HCT116 (cell line): ENCODE data around the gene MMP17. TPM values are rescaled to one million over a fixed set of nuclear protein-coding genes. Genes with fewer than 3 reads are reported as not detected.

Experiments used
- ATAC-seq: fragments of 200-7000 bp; cut with Tn5 transposase; 2 replicates; pipeline ENCODE4 v1.9.1; 2020; ENCODE audit warnings: mild to moderate bottlenecking, moderate library complexity
- BruUV-seq: library from RNA; stranded (reverse); fragments of 400-500 nt; replicated peaks from 2 replicates; lab custom pipeline; 2021; lab: Mats Ljungman, UMichigan
- CTCF ChIA-PET: fragments of 300-600 bp; sonication (Branson Sonifier 250); formaldehyde crosslinking; loops from one replicate; lab custom pipeline; 2021; ENCODE audit warnings: antibody characterized with exemption; lab: Charles Lee
- POLR2A ChIA-PET: fragments of 300-600, 350-600 bp; sonication (Branson Sonifier 250); formaldehyde crosslinking; loops from one replicate; lab custom pipeline; 2021; ENCODE audit warnings: antibody characterized with exemption; lab: Charles Lee
- RAD21 ChIA-PET, 2 experiments: fragments of 300-600 bp; sonication (Branson Sonifier 250); formaldehyde crosslinking; loops; one replicate each; lab custom pipeline; 2023; ENCODE audit warnings: low total read pairs in 2 of 2; ENCODE audit not compliant: uncharacterized antibody in 2 of 2, unreplicated experiment in 2 of 2, low non-redundant PET in 1 of 2; lab: Charles Lee
- DNase-seq: peaks from one replicate; pipeline ENCODE4 v3.0.0-alpha.2; 2010; ENCODE audit warnings: low read depth, low spot score
- H2AFZ ChIP-seq: fragments of 200-600 bp; shearing (Covaris generic), sonication (generic); 2 replicates; pipeline ENCODE4 v1.6.1; 2017; ENCODE audit warnings: low read depth, mixed run types, mixed read lengths, antibody characterized with exemption, low read length; ENCODE audit not compliant: poor library complexity, severe bottlenecking
- H3K27ac ChIP-seq: 2 replicates; pipeline ENCODE4 v1.5.1; 2012; ENCODE audit warnings: low read depth, low read length
- H3K27me3 ChIP-seq: fragments of 200-600 bp; sonication (generic); 2 replicates; pipeline ENCODE4 v1.6.1; 2016; ENCODE audit warnings: mixed run types, low read length, mixed read lengths; ENCODE audit not compliant: insufficient read depth
- H3K36me3 ChIP-seq, 2 experiments: fragments of 200-500 bp in 1 of 2; fragments of 200-600 bp in 1 of 2; sonication (Bioruptor generic) in 1 of 2; sonication (generic) in 1 of 2; 2 replicates each; pipeline versions ENCODE4 v1.5.1 to v1.6.1; 2014 to 2016; ENCODE audit warnings: low read length in 2 of 2, inconsistent platforms in 1 of 2, mixed read lengths in 1 of 2, mixed run types in 1 of 2; ENCODE audit not compliant: insufficient read depth in 2 of 2, control insufficient read depth in 1 of 2
- H3K4me1 ChIP-seq, 2 experiments: fragments of 200-600 bp in 1 of 2; sonication (generic) in 1 of 2; 2 replicates each; pipeline versions ENCODE4 v1.5.1 to v1.6.1; 2012 to 2017; ENCODE audit warnings: low read length in 2 of 2, inconsistent platforms in 1 of 2, mild to moderate bottlenecking in 1 of 2, mixed read lengths in 1 of 2, mixed run types in 1 of 2, moderate library complexity in 1 of 2; ENCODE audit not compliant: insufficient read depth in 2 of 2, control insufficient read depth in 1 of 2
- H3K4me2 ChIP-seq: fragments of 200-600 bp; sonication (generic); 2 replicates; pipeline ENCODE4 v1.6.1; 2017; ENCODE audit warnings: mixed run types, low read length, mixed read lengths
- H3K4me3 ChIP-seq, 2 experiments: fragments of 200-600 bp in 1 of 2; sonication (generic) in 1 of 2; replicated peaks in 1 of 2; 2 replicates each; pipeline ENCODE4 v1.5.1; 2011 to 2016; ENCODE audit warnings: low read length in 2 of 2, control low read depth in 1 of 2, low read depth in 1 of 2, mild to moderate bottlenecking in 1 of 2, mixed read lengths in 1 of 2, mixed run types in 1 of 2
- H3K79me2 ChIP-seq: fragments of 200-600 bp; sonication (generic); 2 replicates; pipeline ENCODE4 v1.6.1; 2017; ENCODE audit warnings: mild to moderate bottlenecking, mixed run types, low read length, moderate library complexity, mixed read lengths; ENCODE audit not compliant: insufficient read depth
- H3K9ac ChIP-seq: fragments of 200-600 bp; sonication (generic); 2 replicates; pipeline ENCODE4 v1.6.1; 2016; ENCODE audit warnings: low read length, mixed read lengths
- H3K9me2 ChIP-seq: fragments of 200-600 bp; sonication (generic), shearing (Covaris generic); 2 replicates; pipeline ENCODE4 v1.6.1; 2017; ENCODE audit warnings: mixed run types, mild to moderate bottlenecking, moderate library complexity; ENCODE audit not compliant: insufficient read depth
- H3K9me3 ChIP-seq, 2 experiments: fragments of 200-500 bp in 1 of 2; fragments of 200-600 bp in 1 of 2; sonication (Bioruptor generic) in 1 of 2; sonication (generic) in 1 of 2; 2 replicates each; pipeline ENCODE4 v1.6.1; 2014 to 2017; ENCODE audit warnings: low read length in 2 of 2, mixed read lengths in 2 of 2, inconsistent platforms in 1 of 2, low read depth in 1 of 2, mild to moderate bottlenecking in 1 of 2, mixed run types in 1 of 2, moderate library complexity in 1 of 2; ENCODE audit not compliant: control insufficient read depth in 1 of 2, insufficient read depth in 1 of 2
- H4K20me1 ChIP-seq: fragments of 200-600 bp; sonication (generic), shearing (Covaris generic); 2 replicates; pipeline ENCODE4 v1.6.1; 2017; ENCODE audit warnings: mixed run types, mild to moderate bottlenecking, moderate library complexity; ENCODE audit not compliant: insufficient read depth
- ELF1 ChIP-seq: IDR thresholded peaks from 2 replicates; pipeline ENCODE4 v1.6.1; 2012; ENCODE audit warnings: low read depth, borderline replicate concordance
- EZH2phosphoT487 ChIP-seq: fragments of 200-600 bp; IDR thresholded peaks from 2 replicates; pipeline ENCODE4 v1.6.1; 2018; ENCODE audit warnings: antibody characterized with exemption, borderline replicate concordance
- FOSL1 ChIP-seq: IDR thresholded peaks from 2 replicates; pipeline ENCODE4 v1.6.1; 2012; ENCODE audit warnings: low read depth
- JUND ChIP-seq: IDR thresholded peaks from 2 replicates; pipeline ENCODE4 v1.6.1; 2012
- POLR2A ChIP-seq: IDR thresholded peaks from 2 replicates; pipeline ENCODE4 v1.7.0; 2011; ENCODE audit warnings: borderline replicate concordance; ENCODE audit not compliant: insufficient read depth, insufficient read length; ENCODE audit errors: extremely low read depth
- POLR2AphosphoS5 ChIP-seq: IDR thresholded peaks from 2 replicates; pipeline ENCODE4 v1.6.1; 2011; ENCODE audit warnings: mild to moderate bottlenecking, low read depth, low read length, moderate library complexity
- TCF7L2 ChIP-seq: IDR thresholded peaks from 2 replicates; pipeline ENCODE4 v1.7.0; 2011; ENCODE audit warnings: borderline replicate concordance, inconsistent platforms; ENCODE audit not compliant: insufficient read depth, insufficient read length; ENCODE audit errors: extremely low read depth
- ZFX ChIP-seq: fragments of 450-650 bp; IDR thresholded peaks from 2 replicates; pipeline ENCODE4 v1.6.1; 2017
- ZNF274 ChIP-seq: fragments of 200-500 bp; sonication (Bioruptor generic); IDR thresholded peaks from 2 replicates; pipeline ENCODE4 v1.6.1; 2014; ENCODE audit warnings: mild to moderate bottlenecking, low read depth, low read length, inconsistent platforms
- intact Hi-C: fragments of 100-400 bp; cut with micrococcal nuclease; formaldehyde crosslinking; loops from 2 replicates; pipeline ENCODE4 v1.10.0; 2022
- total RNA-seq: library from RNA; stranded (reverse); gene quantifications from one replicate; pipeline ENCODE4 v1.2.1, GENCODE V29; 2021; ENCODE audit not compliant: unreplicated experiment
- TF ChIP-seq, protein P1 (sequence below): IDR thresholded peaks from 2 replicates; pipeline ENCODE4 v1.6.1; 2012
- TF ChIP-seq, protein P2 (sequence below): IDR thresholded peaks from 2 replicates; pipeline ENCODE4 v1.6.1; 2012; ENCODE audit warnings: low read depth
- TF ChIP-seq, protein P3 (sequence below), 3 experiments: fragments of 200-600 bp in 1 of 3; sonication (generic) in 1 of 3; IDR thresholded peaks in 2 of 3; conservative IDR thresholded peaks in 1 of 3; 2 replicates each; pipeline ENCODE4 v1.5.1; 2012 to 2017; ENCODE audit warnings: low read depth in 2 of 3, low read length in 2 of 3, antibody characterized with exemption in 1 of 3, borderline replicate concordance in 1 of 3, control low read depth in 1 of 3, mild to moderate bottlenecking in 1 of 3, mixed read lengths in 1 of 3, mixed run types in 1 of 3, moderate library complexity in 1 of 3; ENCODE audit not compliant: insufficient read depth in 1 of 3

The MMP17 gene
- total RNA-seq, 1 experiment from 2014 or later = 14.3 TPM

DNA sequence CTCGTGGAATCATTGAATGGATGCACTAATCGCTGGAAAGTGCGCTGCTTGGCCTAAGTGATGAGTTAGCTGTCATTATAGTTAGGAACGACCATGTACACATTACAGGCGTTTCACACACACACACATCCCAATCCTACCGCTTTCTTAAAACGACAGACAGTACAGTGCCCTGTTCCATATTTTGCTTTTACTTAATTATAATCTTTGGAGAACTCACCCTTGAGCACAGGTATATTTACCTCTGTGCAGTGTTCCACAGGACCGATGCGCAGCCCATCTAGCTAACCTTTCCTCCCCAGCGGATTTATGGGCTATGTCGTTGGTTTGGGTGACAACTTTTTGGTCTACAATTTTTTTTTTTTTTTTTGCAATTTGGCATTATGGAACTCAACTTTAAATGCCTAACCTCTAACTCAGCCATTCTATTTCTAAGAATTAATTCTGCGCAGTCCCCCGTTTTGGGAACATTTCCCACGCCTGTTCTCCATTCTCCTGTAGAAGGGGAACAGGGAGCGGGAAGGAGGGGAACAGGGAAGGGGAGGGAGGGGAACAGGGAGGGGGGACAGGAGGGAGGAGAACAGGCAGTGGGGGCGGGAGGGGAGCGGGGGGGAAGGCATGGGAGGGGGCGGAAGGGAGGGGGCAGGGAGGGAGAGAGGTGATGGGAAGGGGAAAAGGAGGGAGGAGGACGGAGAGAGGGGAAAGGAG is 65.6 kb downstream of the MMP17 start (continued):
- TF ChIP-seq, protein P1, sequence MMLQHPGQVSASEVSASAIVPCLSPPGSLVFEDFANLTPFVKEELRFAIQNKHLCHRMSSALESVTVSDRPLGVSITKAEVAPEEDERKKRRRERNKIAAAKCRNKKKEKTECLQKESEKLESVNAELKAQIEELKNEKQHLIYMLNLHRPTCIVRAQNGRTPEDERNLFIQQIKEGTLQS = no peak
- TF ChIP-seq ZFX = no peak
- no peak for TF ChIP-seq FOSL1
- TF ChIP-seq, protein P2, sequence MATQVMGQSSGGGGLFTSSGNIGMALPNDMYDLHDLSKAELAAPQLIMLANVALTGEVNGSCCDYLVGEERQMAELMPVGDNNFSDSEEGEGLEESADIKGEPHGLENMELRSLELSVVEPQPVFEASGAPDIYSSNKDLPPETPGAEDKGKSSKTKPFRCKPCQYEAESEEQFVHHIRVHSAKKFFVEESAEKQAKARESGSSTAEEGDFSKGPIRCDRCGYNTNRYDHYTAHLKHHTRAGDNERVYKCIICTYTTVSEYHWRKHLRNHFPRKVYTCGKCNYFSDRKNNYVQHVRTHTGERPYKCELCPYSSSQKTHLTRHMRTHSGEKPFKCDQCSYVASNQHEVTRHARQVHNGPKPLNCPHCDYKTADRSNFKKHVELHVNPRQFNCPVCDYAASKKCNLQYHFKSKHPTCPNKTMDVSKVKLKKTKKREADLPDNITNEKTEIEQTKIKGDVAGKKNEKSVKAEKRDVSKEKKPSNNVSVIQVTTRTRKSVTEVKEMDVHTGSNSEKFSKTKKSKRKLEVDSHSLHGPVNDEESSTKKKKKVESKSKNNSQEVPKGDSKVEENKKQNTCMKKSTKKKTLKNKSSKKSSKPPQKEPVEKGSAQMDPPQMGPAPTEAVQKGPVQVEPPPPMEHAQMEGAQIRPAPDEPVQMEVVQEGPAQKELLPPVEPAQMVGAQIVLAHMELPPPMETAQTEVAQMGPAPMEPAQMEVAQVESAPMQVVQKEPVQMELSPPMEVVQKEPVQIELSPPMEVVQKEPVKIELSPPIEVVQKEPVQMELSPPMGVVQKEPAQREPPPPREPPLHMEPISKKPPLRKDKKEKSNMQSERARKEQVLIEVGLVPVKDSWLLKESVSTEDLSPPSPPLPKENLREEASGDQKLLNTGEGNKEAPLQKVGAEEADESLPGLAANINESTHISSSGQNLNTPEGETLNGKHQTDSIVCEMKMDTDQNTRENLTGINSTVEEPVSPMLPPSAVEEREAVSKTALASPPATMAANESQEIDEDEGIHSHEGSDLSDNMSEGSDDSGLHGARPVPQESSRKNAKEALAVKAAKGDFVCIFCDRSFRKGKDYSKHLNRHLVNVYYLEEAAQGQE = no peak
- TF ChIP-seq, protein P3, sequence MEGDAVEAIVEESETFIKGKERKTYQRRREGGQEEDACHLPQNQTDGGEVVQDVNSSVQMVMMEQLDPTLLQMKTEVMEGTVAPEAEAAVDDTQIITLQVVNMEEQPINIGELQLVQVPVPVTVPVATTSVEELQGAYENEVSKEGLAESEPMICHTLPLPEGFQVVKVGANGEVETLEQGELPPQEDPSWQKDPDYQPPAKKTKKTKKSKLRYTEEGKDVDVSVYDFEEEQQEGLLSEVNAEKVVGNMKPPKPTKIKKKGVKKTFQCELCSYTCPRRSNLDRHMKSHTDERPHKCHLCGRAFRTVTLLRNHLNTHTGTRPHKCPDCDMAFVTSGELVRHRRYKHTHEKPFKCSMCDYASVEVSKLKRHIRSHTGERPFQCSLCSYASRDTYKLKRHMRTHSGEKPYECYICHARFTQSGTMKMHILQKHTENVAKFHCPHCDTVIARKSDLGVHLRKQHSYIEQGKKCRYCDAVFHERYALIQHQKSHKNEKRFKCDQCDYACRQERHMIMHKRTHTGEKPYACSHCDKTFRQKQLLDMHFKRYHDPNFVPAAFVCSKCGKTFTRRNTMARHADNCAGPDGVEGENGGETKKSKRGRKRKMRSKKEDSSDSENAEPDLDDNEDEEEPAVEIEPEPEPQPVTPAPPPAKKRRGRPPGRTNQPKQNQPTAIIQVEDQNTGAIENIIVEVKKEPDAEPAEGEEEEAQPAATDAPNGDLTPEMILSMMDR (IDR thresholded peaks at IDR 0.05 in 2 of 3, conservative IDR thresholded peaks at IDR 0.05 in 1 of 3; ENCODE audit: borderline replicate concordance in 1 of 3, insufficient read depth in 1 of 3, low read depth in 2 of 3, low read length in 2 of 3) = no peak

DNA sequence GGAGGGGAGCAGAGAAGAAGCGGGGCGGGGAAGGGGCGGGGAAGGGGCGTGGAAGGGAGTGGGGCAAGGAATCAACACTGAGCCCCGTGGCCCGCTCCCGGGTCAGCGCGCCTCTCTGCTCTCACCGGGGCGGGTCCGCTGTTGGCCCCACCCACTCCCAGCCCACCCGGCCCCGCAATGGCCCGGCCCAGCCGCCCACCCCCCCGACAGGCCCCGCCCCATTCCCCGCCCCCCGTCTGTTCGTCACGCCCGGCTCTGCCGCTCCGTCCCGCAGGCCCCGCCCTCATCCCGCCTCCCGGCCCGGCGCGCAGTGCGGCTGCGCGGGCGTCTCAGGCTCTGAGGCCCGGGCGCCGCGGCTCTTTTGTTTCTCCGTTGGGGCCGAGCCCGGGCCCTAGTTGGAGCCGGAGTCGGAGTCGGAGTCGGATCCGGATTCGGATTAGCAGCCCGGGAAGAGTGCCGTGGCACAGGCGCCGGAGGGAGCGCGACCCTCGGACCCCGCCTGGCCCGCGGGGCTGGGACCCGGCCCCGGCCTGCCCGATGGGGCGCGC is 66.2 kb downstream of the MMP17 start, which contains the start of gene ULK1:
Gene ULK1 (plus strand): TSS at position 310 of the 548 bp plus-strand sequence. CDS start 380 bp downstream, outside the sequence.
- Histone ChIP-seq H3K79me2 (no peaks in the 10 kb centered on the region), H3K27me3 (no peaks in the 10 kb centered on the region), H3K4me2 (peak within 1 kb of the TSS; percentile 96), H3K9me2 (no peaks in the 10 kb centered on the region), H3K9me3 (no peaks in the 10 kb centered on the region), H2AFZ (no peak within 1 kb of the TSS), H3K9ac (peak within 1 kb of the TSS; percentile 71), H3K4me3 (peak within 1 kb of the TSS; percentile 55 to 61), H3K36me3 (peaks cover 0 to 2% of the 10 kb centered on the region in 2 experiments; a peak in 1 of 4 replicates), H4K20me1 (no peaks in the 10 kb centered on the region), H3K4me1 (peaks cover 15 to 23% of the 10 kb centered on the region in 2 experiments), H3K27ac (peak within 1 kb of the TSS; percentile 76; the same call in 1 of the 2 replicates)
- peak; percentile 64 for DNase-seq
- RAD21 ChIA-PET = no interaction called here
- POLR2A ChIA-PET = no interaction called here
- BruUV-seq = no TSS peak
- intact Hi-C loops = loop anchor here (2.0 kb wide), 1 partner anchor 34 kb away; no protein-coding TSS in a partner anchor
- CTCF ChIA-PET = no interaction called here
- TF ChIP-seq ZNF274 = no peak
- TF ChIP-seq JUND = no peak
- TF ChIP-seq POLR2AphosphoS5 = peak; percentile 97
- TF ChIP-seq TCF7L2 = peak; percentile 72
- TF ChIP-seq POLR2A = peak; percentile 53
- peak; percentile 67 for TF ChIP-seq ZFX
- no peak for TF ChIP-seq ELF1
- TF ChIP-seq EZH2phosphoT487 = no peak
- peak; percentile 76 for ATAC-seq
